ENCODE measurements around the gene CLTRN. TPM values are rescaled to one million over a fixed set of nuclear protein-coding genes. Genes with fewer than 3 reads are reported as not detected.

The CLTRN gene
- total RNA-seq, 4 donors from 2014 or later: 0.48 to 0.51 TPM; not detected in 2

DNA sequence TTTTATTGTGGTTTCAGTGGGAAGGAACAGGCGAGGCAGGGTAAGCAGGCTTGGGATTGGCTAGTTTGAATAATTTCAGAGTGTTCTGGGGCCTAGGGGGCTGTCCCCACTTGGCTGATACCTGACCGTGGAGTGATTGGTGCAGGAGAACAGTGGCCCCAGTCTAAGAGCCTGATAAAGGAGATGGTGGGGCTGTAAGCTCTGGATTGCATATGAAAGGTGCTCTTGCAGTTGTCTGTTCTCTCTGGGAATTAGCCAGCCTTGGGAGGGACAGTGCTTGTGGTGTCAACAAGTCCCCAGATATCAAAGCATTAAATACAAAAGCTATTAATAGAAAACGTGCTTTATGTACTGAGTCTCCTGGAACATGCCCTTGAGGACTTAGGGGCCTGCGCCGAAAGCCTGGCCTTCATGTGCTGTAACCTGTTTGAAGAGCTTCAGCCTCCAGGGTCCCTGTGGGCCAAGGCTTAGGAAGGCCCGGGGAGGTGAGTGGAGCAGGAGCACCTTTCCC lies 30.4 kb upstream of the CLTRN start:
- H3K9me3 ChIP-seq: no peaks in the 10 kb centered on the region
- peaks cover 10% of the 10 kb centered on the region for H3K36me3 ChIP-seq
- no peak overlapping the region for H3K27ac ChIP-seq
- WGBS: 82% methylated on average over 6 of the region's 6 CpGs
- no peaks in the 10 kb centered on the region for H3K4me1 ChIP-seq
- TF ChIP-seq CTCF (IDR thresholded peaks at IDR 0.05) (no peak), POLR2AphosphoS5 (IDR thresholded peaks at IDR 0.05) (no peak), EP300 (IDR thresholded peaks at IDR 0.05) (no peak), POLR2A (IDR thresholded peaks at IDR 0.05) (no peak)
- H3K27me3 ChIP-seq: no peaks in the 10 kb centered on the region
- H3K4me3 ChIP-seq: no peak overlapping the region
- no peak for DNase-seq (ENCODE audit: low spot score in 2 of 2)

DNA sequence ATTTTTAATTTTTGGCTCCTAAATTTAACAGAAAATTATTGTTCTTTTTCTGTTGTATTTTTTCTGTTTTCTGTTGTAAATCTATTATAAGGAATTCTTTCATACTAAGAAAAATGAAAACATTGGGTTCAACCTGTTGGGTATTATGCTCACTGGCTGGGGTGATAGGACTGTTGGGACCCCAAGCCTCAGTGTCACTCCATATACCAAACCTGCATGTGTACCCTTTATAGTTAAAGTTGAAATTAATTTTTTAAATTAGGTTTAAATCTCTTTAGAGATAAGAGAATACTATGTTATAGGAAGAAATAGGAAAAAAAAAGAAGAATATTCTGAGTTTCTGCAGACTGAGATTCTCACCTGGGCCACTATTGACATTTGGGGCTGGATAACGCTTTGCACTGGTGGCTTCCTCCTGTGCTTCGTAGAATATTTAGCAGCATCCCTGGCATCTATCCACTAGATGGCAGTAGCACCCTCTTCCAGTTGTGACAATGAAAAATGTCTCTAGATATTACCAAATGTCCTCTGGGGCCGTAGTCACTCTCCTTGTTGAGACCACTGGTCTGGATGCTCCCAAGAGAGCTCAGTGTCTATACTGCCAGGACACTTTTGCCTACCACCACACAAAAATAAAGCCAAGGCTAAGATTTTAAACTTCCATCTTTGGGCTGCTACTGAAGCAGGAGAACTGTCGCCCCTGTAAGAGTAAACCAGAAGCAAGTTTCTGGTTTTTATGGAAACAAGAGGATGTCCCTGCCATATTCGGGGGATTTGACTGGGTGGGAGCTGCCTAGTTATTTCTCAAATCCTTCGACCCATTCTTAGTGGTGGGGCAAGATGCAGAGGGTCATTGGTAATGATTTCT lies 22.4 kb upstream of the CLTRN start:
- H3K9me3 ChIP-seq: no peaks in the 10 kb centered on the region
- no peak overlapping the region for H3K27ac ChIP-seq
- H3K4me3 ChIP-seq: no peak overlapping the region
- H3K4me1 ChIP-seq: no peaks in the 10 kb centered on the region
- TF ChIP-seq POLR2AphosphoS5 (IDR thresholded peaks at IDR 0.05) (no peak), EP300 (IDR thresholded peaks at IDR 0.05) (no peak), CTCF (IDR thresholded peaks at IDR 0.05) (peak; percentile 51 to 59), POLR2A (IDR thresholded peaks at IDR 0.05) (no peak)
- H3K36me3 ChIP-seq: peaks cover 11% of the 10 kb centered on the region
- DNase-seq (ENCODE audit: low spot score in 2 of 2): peak in 1 of 2 donors; percentile 66
- H3K27me3 ChIP-seq: no peaks in the 10 kb centered on the region
- WGBS: 45% methylated on average over 6 of the region's 6 CpGs

DNA sequence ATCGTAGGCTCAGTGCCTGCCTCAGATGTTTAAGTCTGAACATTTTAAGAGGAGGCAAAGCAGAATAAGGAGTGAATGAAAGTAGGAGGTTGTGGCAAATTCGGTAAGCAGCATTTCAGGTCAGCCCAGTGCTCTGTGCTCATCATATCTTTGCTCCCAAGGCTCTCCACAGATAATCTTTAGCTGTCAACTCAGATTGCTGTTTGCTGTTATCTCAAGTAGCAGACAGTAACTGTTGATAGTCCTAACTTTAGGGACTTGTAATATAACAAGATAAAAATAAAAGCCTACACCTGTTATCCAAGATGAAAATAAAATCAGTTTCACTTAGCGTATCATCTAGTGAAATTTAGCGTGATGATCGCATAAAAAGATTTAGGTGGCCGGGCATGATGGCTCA lies 18.6 kb upstream of the CLTRN start:
- no peak for TF ChIP-seq POLR2A (IDR thresholded peaks at IDR 0.05)
- no peak for TF ChIP-seq CTCF (IDR thresholded peaks at IDR 0.05)
- no peak for TF ChIP-seq POLR2AphosphoS5 (IDR thresholded peaks at IDR 0.05)
- TF ChIP-seq EP300 (IDR thresholded peaks at IDR 0.05): no peak
- Histone ChIP-seq H3K9me3 (no peaks in the 10 kb centered on the region), H3K36me3 (no peaks in the 10 kb centered on the region), H3K4me1 (no peaks in the 10 kb centered on the region), H3K27ac (no peak overlapping the region), H3K27me3 (no peaks in the 10 kb centered on the region), H3K4me3 (no peak overlapping the region)
- no peak for DNase-seq (ENCODE audit: low spot score in 2 of 2)
- WGBS: 91% methylated on average over 6 of the region's 6 CpGs

DNA sequence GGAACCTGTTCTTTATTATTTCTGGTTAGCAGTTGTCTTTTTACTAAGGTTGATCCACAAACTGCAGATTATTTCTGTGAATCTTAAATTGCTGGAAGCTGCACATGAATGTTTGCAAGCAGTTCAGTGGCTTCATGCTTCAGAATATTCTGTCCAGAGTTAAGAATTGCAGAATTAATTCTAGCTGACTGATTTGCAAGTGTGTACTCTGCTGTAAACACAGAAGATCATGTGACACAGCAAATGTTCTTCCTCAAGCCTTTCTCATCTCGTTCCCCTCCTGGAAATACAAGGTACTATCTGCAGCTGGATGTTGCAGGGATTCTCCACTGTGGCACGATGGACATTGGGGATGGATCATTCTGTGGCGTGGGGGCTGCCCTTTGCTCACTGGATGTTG lies 16.8 kb upstream of the CLTRN start:
- Histone ChIP-seq H3K27me3 (no peaks in the 10 kb centered on the region), H3K9me3 (no peaks in the 10 kb centered on the region), H3K4me1 (peaks cover 7% of the 10 kb centered on the region), H3K4me3 (no peak overlapping the region), H3K27ac (no peak overlapping the region), H3K36me3 (no peaks in the 10 kb centered on the region)
- 65% methylated on average over 3 of the region's 3 CpGs for WGBS
- TF ChIP-seq POLR2AphosphoS5 (IDR thresholded peaks at IDR 0.05) (no peak), CTCF (IDR thresholded peaks at IDR 0.05) (no peak), POLR2A (IDR thresholded peaks at IDR 0.05) (no peak), EP300 (IDR thresholded peaks at IDR 0.05) (no peak)
- no peak for DNase-seq (ENCODE audit: low spot score in 2 of 2)

DNA sequence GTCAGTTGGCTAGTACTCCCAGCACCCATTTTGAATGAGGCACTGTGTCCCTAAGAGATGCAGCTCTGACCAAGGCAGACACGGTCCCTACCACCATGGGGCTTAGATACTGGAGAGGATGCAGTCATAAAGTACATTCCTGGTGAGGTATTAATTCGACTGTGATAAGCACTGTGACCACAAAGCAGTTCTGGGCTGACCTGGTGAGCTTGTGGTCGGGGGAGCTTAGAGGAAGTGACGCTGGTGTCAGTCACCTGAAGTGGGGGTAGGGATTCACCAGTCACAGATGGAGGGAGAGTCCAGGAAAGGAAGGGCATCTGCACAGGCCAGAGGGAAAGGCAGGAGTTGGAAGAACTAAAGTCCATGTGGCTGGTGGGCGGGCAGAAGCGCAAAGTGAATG lies 15.8 kb upstream of the CLTRN start:
- Histone ChIP-seq H3K36me3 (no peaks in the 10 kb centered on the region), H3K4me3 (no peak overlapping the region), H3K27ac (no peak overlapping the region), H3K4me1 (peaks cover 10% of the 10 kb centered on the region), H3K9me3 (no peaks in the 10 kb centered on the region), H3K27me3 (no peaks in the 10 kb centered on the region)
- 87% methylated on average over 6 of the region's 6 CpGs for WGBS
- no peak for TF ChIP-seq POLR2A (IDR thresholded peaks at IDR 0.05)
- no peak for TF ChIP-seq CTCF (IDR thresholded peaks at IDR 0.05)
- TF ChIP-seq EP300 (IDR thresholded peaks at IDR 0.05): no peak
- TF ChIP-seq POLR2AphosphoS5 (IDR thresholded peaks at IDR 0.05): no peak
- DNase-seq (ENCODE audit: low spot score in 2 of 2): no peak
